ENCODE results near the gene FHAD1. TPM values are rescaled to one million over a fixed set of nuclear protein-coding genes. Genes with fewer than 3 reads are reported as not detected.
A peak's percentile ranks its signal among the peaks of the same experiment; 100 is the strongest.
"Not testable (repeated sequence)": the region's sequence is repeated elsewhere in the genome, so short reads cannot be mapped to it uniquely, and the experiment has no call there.

Gene FHAD1
- total RNA-seq, 8 experiments from 2014 or later: 0.38 to 3.1 (median 1.6) TPM

GRCh38 chr1:15425521-15425920 is 178.5 kb downstream of the FHAD1 start:
- H3K4me1 ChIP-seq (replicated peaks in 1 of 2): peaks cover 20 to 36% of the 10 kb centered on the region in 2 donors
- no peak for ATAC-seq (replicated peaks in 6 of 8)
- in situ Hi-C loops (cut with MboI; ENCODE audit: low pct_unique_long_range_greater_than_20kb in 2 of 9, low sequenced_read_pairs in 9 of 9, unreplicated experiment in 9 of 9): loop anchor here in 4 of 9 experiments (10.0 to 25.0 kb wide), 3 partner anchors 88 to 288 kb away; no protein-coding TSS in a partner anchor
- H3K4me3 ChIP-seq: no peak overlapping the region
- H3K27ac ChIP-seq: no peak overlapping the region
- 87 to 100% (median 100%) methylated on average over 1 to 10 of the region's 10 CpGs; no CpG with 5 or more reads in 1 of the 10 experiments for WGBS, 10 experiments

- Histone ChIP-seq H3K27ac (no peak overlapping the region), H3K4me1 (replicated peaks in 1 of 2) (peaks cover 20 to 36% of the 10 kb centered on the region in 2 donors), H3K4me3 (no peak overlapping the region)
- in situ Hi-C loops (cut with MboI; ENCODE audit: low pct_unique_long_range_greater_than_20kb in 2 of 9, low sequenced_read_pairs in 9 of 9, unreplicated experiment in 9 of 9): loop anchor here in 4 of 9 experiments (10.0 to 25.0 kb wide), 3 partner anchors 89 to 289 kb away; no protein-coding TSS in a partner anchor
- no peak for ATAC-seq (replicated peaks in 6 of 8)
- WGBS, 10 experiments: 60 to 100% (median 85%) methylated on average over 1 to 3 of the region's 6 CpGs; no CpG with 5 or more reads in 2 of the 10 experiments
Measured at GRCh38 chr1:15425958-15426357, 178.9 kb downstream of the FHAD1 start.

- peaks cover 13 to 30% of the 10 kb centered on the region in 2 donors for H3K4me1 ChIP-seq (replicated peaks in 1 of 2)
- H3K4me3 ChIP-seq: no peak overlapping the region
- peak; percentile 6 to 87 (median 80) for ATAC-seq (replicated peaks in 6 of 8)
- WGBS, 10 experiments: 65 to 95% (median 76%) methylated on average over 2 to 22 of the region's 30 CpGs; no CpG with 5 or more reads in 5 of the 10 experiments
- peak overlapping the region; percentile 16 to 21 for H3K27ac ChIP-seq
- in situ Hi-C loops (cut with MboI; ENCODE audit: low pct_unique_long_range_greater_than_20kb in 2 of 9, low sequenced_read_pairs in 9 of 9, unreplicated experiment in 9 of 9): loop anchor here in 4 of 9 experiments (10.0 to 25.0 kb wide), 3 partner anchors 89 to 289 kb away; no protein-coding TSS in a partner anchor
Measured at GRCh38 chr1:15426492-15427279, 179.7 kb downstream of the FHAD1 start.

GRCh38 chr1:15427280-15427666 is 180.2 kb downstream of the FHAD1 start:
- in situ Hi-C loops (cut with MboI; ENCODE audit: low pct_unique_long_range_greater_than_20kb in 2 of 9, low sequenced_read_pairs in 9 of 9, unreplicated experiment in 9 of 9): loop anchor here in 4 of 9 experiments (10.0 to 25.0 kb wide), 3 partner anchors 90 to 290 kb away; no protein-coding TSS in a partner anchor
- 70 to 93% (median 80%) methylated on average over 1 to 4 of the region's 6 CpGs; no CpG with 5 or more reads in 5 of the 10 experiments for WGBS, 10 experiments
- H3K4me3 ChIP-seq: no peak overlapping the region
- H3K4me1 ChIP-seq (replicated peaks in 1 of 2): peaks cover 10 to 26% of the 10 kb centered on the region in 2 donors
- peak overlapping the region in 1 of 2 donors; percentile 21 for H3K27ac ChIP-seq
- ATAC-seq (replicated peaks in 6 of 8): peak in 5 of 8 experiments; percentile 8 to 30 (median 21)

- H3K27ac ChIP-seq; H3K4me3 ChIP-seq; ATAC-seq (replicated peaks in 6 of 8): not testable (repeated sequence)
- WGBS, 10 experiments: 80 to 100% (median 90%) methylated on average over 1 to 7 of the region's 11 CpGs; no CpG with 5 or more reads in 5 of the 10 experiments
- in situ Hi-C loops (cut with MboI; ENCODE audit: low pct_unique_long_range_greater_than_20kb in 2 of 9, low sequenced_read_pairs in 9 of 9, unreplicated experiment in 9 of 9): loop anchor here in 4 of 9 experiments (10.0 to 25.0 kb wide), 3 partner anchors 91 to 291 kb away; no protein-coding TSS in a partner anchor
- H3K4me1 ChIP-seq (replicated peaks in 1 of 2): peaks cover 10 to 29% of the 10 kb centered on the region in 2 donors
Measured at GRCh38 chr1:15428252-15428651, 181.2 kb downstream of the FHAD1 start.

DNA sequence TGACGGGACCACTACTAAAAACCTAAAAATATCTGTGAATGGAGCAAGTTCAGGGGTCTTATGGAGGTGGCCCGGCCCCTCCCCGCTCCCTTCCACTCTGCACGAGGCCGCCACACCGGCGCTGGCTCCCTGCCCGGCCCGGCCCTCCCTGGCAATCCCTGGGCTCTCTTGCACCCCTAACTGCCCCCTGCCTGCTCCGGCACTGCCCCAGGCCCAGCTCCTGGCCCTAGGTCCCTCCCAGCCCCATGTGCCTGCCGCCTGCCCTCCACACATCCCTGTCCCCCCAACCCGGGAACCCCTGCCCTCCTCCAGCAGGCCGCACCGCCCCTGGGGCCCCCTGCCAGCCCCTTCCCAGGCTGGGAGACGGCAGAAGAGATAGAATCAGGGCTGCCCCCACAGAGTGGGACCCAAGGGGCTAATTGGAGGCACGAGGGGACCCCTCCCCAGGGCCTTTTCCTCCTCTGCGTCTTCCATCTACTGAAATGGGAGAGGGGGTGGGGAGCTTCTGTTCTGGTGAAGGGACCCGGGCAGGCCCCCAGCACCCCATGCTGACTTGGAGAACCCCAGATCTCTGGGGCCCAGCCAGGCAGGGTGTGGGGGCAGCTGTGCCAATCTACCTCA is 181.9 kb downstream of the FHAD1 start:
- ATAC-seq (replicated peaks in 6 of 8): no peak
- H3K4me1 ChIP-seq (replicated peaks in 1 of 2): peaks cover 10 to 29% of the 10 kb centered on the region in 2 donors
- WGBS, 10 experiments: 100% methylated on average over 1 of the region's 18 CpGs; no CpG with 5 or more reads in 8 of the 10 experiments
- H3K27ac ChIP-seq: no peak overlapping the region
- in situ Hi-C loops (cut with MboI; ENCODE audit: low pct_unique_long_range_greater_than_20kb in 2 of 9, low sequenced_read_pairs in 9 of 9, unreplicated experiment in 9 of 9): loop anchor here in 4 of 9 experiments (10.0 to 25.0 kb wide), 3 partner anchors 92 to 292 kb away; no protein-coding TSS in a partner anchor
- H3K4me3 ChIP-seq: no peak overlapping the region

DNA sequence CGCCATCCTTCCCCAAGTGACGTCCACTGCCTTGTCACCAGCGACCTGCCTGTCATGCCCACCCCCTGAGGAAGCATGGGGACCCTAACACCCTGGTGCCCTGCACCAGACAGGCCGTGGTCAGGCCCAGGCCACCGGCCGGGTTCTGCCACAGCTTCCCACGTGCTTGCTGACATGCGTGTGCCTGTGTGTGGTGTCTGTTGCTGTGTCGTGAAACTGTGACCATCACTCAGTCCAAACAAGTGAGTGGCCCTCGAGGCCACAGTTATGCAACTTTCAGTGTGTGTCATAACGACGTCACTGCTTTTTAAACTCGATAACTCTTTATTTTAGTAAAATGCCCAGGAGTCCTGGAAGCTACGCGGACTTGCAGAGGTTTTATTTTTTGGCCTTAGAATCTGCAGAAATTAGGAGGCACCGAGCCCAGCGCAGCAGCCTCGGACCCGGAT is 182.7 kb downstream of the FHAD1 start:
- in situ Hi-C loops (cut with MboI; ENCODE audit: low pct_unique_long_range_greater_than_20kb in 2 of 9, low sequenced_read_pairs in 9 of 9, unreplicated experiment in 9 of 9): loop anchor here in 5 of 9 experiments (10.0 to 25.0 kb wide), 4 partner anchors 92 to 292 kb away; no protein-coding TSS in a partner anchor
- 61 to 100% (median 88%) methylated on average over 3 to 16 of the region's 19 CpGs; no CpG with 5 or more reads in 1 of the 10 experiments for WGBS, 10 experiments
- Histone ChIP-seq H3K4me1 (replicated peaks in 1 of 2) (peaks cover 10 to 24% of the 10 kb centered on the region in 2 donors), H3K27ac (no peak overlapping the region), H3K4me3 (no peak overlapping the region)
- ATAC-seq (replicated peaks in 6 of 8): no peak

- no peak overlapping the region for H3K4me3 ChIP-seq
- 0 to 100% (median 59%) methylated on average over 1 to 9 of the region's 19 CpGs; no CpG with 5 or more reads in 3 of the 10 experiments for WGBS, 10 experiments
- H3K27ac ChIP-seq: no peak overlapping the region
- in situ Hi-C loops (cut with MboI; ENCODE audit: low pct_unique_long_range_greater_than_20kb in 2 of 9, low sequenced_read_pairs in 9 of 9, unreplicated experiment in 9 of 9): loop anchor here in 4 of 9 experiments (10.0 to 25.0 kb wide), 3 partner anchors 94 to 294 kb away; no protein-coding TSS in a partner anchor
- peaks cover 10 to 20% of the 10 kb centered on the region in 2 donors for H3K4me1 ChIP-seq (replicated peaks in 1 of 2)
- peak; percentile 9 to 63 (median 36) for ATAC-seq (replicated peaks in 6 of 8)
Measured at GRCh38 chr1:15430787-15431570, 184.0 kb downstream of the FHAD1 start.

DNA sequence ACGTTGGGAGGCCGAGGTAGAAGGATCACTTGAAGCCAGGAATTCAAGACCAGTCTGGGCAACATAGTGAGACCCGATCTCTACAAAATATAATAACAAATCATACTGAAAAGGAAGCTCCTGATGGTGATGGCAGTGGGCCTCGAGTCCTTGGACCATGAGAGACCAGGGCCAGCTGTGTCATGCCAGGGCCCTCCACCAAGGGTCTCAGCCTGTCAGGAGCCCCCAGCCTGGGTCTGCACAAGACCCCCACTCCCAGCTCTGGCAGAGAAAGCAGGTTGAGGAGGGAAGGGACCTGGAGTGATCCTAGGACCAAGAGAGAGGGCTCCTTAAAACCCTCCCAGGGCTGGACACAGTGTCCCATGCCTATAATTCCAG is 184.5 kb downstream of the FHAD1 start:
- H3K4me1 ChIP-seq (replicated peaks in 1 of 2): peaks cover 8 to 15% of the 10 kb centered on the region in 2 donors
- in situ Hi-C loops (cut with MboI; ENCODE audit: low pct_unique_long_range_greater_than_20kb in 2 of 9, low sequenced_read_pairs in 9 of 9, unreplicated experiment in 9 of 9): loop anchor here in 4 of 9 experiments (10.0 to 25.0 kb wide), 3 partner anchors 94 to 294 kb away; no protein-coding TSS in a partner anchor
- no peak for ATAC-seq (replicated peaks in 6 of 8)
- WGBS, 10 experiments: 60 to 100% (median 81%) methylated on average over 1 to 4 of the region's 4 CpGs; no CpG with 5 or more reads in 5 of the 10 experiments
- H3K4me3 ChIP-seq: no peak overlapping the region
- H3K27ac ChIP-seq: no peak overlapping the region

GRCh38 chr1:15432324-15432723 is 185.3 kb downstream of the FHAD1 start:
- Histone ChIP-seq H3K4me3 (no peak overlapping the region), H3K27ac (no peak overlapping the region), H3K4me1 (replicated peaks in 1 of 2) (peaks cover under 1 to 7% of the 10 kb centered on the region in 2 donors)
- in situ Hi-C loops (cut with MboI; ENCODE audit: low pct_unique_long_range_greater_than_20kb in 2 of 9, low sequenced_read_pairs in 9 of 9, unreplicated experiment in 9 of 9): loop anchor here in 4 of 9 experiments (10.0 to 25.0 kb wide), 3 partner anchors 95 to 295 kb away; no protein-coding TSS in a partner anchor
- ATAC-seq (replicated peaks in 6 of 8): peak in 6 of 8 experiments; percentile 4 to 61 (median 32)
- WGBS, 10 experiments: 56% methylated on average over 3 of the region's 9 CpGs; no CpG with 5 or more reads in 9 of the 10 experiments

DNA sequence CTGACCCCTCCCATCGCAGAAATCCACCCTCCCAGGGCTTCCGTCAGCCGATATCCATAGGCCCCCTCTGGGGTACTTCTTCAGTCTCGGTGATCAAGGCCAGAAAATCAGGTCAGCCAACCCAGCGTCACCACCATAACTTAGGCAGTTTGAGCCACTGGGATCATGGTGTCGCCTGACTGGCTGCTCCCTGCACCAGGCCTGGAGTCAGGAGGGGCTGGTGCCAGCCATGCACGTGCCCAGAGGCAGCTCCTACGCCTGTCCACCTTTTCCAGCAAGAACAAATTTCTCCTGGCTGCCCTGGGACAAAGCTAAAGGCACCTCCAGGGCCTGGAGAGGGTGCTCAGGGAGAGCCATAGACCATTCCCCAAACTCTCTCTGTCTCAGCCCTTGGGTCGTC is 186.4 kb downstream of the FHAD1 start:
- Histone ChIP-seq H3K4me1 (replicated peaks in 1 of 2) (peaks cover 0 to 5% of the 10 kb centered on the region in 2 donors), H3K27ac (no peak overlapping the region), H3K4me3 (no peak overlapping the region)
- in situ Hi-C loops (cut with MboI; ENCODE audit: low pct_unique_long_range_greater_than_20kb in 2 of 9, low sequenced_read_pairs in 9 of 9, unreplicated experiment in 9 of 9): loop anchor here in 4 of 9 experiments (10.0 to 25.0 kb wide), 3 partner anchors 96 to 296 kb away; no protein-coding TSS in a partner anchor
- WGBS, 10 experiments: 63 to 90% (median 80%) methylated on average over 1 to 7 of the region's 9 CpGs; no CpG with 5 or more reads in 3 of the 10 experiments
- peak in 1 of 8 experiments; percentile 4 for ATAC-seq (replicated peaks in 6 of 8)
